ENCODE results near the gene CPEB3.

- TF ChIP-seq CTCF (IDR thresholded peaks at IDR 0.05) = no peak
- no peak for TF ChIP-seq POLR2AphosphoS5 (IDR thresholded peaks at IDR 0.05)
- no peak for TF ChIP-seq POLR2A (IDR thresholded peaks at IDR 0.05)
Measured at GRCh38 chr10:92113911-92114600, 176.8 kb downstream of the CPEB3 start.

All from prostate gland (tissue), 2 donors.